RWPE1 (cell line): ENCODE measurements around the gene IL11RA.
A peak's percentile ranks its signal among the peaks of the same experiment; 100 is the strongest.

Experiments used
- CTCF ChIA-PET: fragments of 350-600 bp; sonication (Branson Sonifier 250); formaldehyde crosslinking; extraction: SDS; loops from one replicate; lab custom pipeline; 2021; lab: Yijun Ruan, JAX
- POLR2A ChIA-PET: fragments of 400-600 bp; formaldehyde crosslinking; extraction: SDS; loops from one replicate; lab custom pipeline; 2020; ENCODE audit warnings: antibody characterized with exemption; ENCODE audit not compliant: low non-redundant PET; lab: Yijun Ruan, JAX
- DNase-seq: peaks from one replicate; pipeline ENCODE4 v3.0.0; 2012; ENCODE audit warnings: low spot score
- H3K27ac ChIP-seq: fragments of 450-650 bp; 2 replicates; pipeline ENCODE4 v1.5.1; 2017
- CTCF ChIP-seq: fragments of 450-650 bp; conservative IDR thresholded peaks from 2 replicates; pipeline ENCODE4 v1.5.1; 2017; ENCODE audit warnings: low read depth, mild to moderate bottlenecking

Gene IL11RA

GRCh38 chr9:34650816-34651215 lies 1.2 kb upstream of the IL11RA start:
- CTCF ChIA-PET, result no interaction called here

DNA sequence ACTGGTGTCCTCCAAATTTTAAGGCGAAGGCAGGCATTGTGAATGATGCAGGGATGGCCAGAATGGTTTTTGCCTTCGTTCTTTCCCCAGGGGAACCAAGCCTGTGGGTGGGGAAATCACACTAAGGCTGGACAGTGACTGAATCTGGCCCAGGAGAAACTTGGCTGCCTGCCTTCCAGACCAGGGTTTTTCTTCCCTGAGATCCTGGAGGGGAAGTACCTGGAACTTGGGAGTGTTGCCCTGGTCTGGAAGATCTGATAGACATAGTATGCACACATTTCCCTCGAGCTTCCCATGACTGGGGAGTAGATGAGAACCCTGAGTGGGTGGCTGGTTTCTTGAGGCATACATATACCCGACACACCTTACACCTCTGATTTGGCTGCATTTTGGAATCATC lies 664 bp upstream of the IL11RA start:
- H3K27ac ChIP-seq, result peak overlapping the region; percentile 87
- TF ChIP-seq CTCF, result no peak
- ChIA-PET POLR2A (interaction anchor here (1.3 kb wide), 2 partner anchors 14 kb away, joined by 3 to 4 read pairs; no protein-coding TSS in a partner anchor), CTCF (interaction anchor here (0.7 kb wide), 1 partner anchor 17 kb away, joined by 3 read pairs; no protein-coding TSS in a partner anchor)
- no peak for DNase-seq

More at GRCh38 chr9:34650816-34651215, 1.2 kb upstream of the IL11RA start:
- no peak for DNase-seq
- POLR2A ChIA-PET, result interaction anchor here (0.6 to 1.3 kb wide), 3 partner anchors 14 kb away, joined by 3 to 4 read pairs (median 3); no protein-coding TSS in a partner anchor
- H3K27ac ChIP-seq, result peak overlapping the region; percentile 87
- no peak for TF ChIP-seq CTCF

DNA sequence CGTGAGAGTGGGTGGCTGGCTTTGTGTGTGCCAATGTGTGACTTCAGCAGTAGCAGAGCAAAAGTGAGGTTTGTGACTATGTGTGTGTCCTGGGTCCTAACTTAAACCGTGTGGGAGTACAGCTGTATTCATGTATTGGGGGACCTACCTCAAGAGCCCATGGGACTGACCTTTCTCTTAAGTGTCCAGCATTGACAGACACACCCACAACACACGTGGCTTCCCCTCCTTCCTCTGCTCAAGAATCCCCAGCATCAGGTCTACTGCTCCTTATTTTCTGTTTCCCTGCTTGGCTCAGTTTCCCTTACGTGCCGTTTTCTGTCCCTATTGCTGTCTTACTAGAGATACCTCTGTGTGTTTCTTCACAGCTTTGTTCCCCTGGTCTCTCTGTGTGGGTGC lies 616 bp downstream of the IL11RA start:
- TF ChIP-seq CTCF, result no peak
- peak overlapping the region; percentile 87 for H3K27ac ChIP-seq
- POLR2A ChIA-PET, result interaction anchor here (0.6 kb wide), 1 partner anchor 15 kb away, joined by 3 read pairs; no protein-coding TSS in a partner anchor
- no peak for DNase-seq
- CTCF ChIA-PET, result no interaction called here

GRCh38 chr9:34653151-34654072 lies 1.4 kb downstream of the IL11RA start:
- POLR2A ChIA-PET, result no interaction called here
- TF ChIP-seq CTCF, result no peak
- CTCF ChIA-PET, result interaction anchor here (0.6 to 0.9 kb wide), 2 partner anchors 8 to 50 kb away, joined by 4 read pairs; no protein-coding TSS in a partner anchor
- no peak for DNase-seq
- peak overlapping the region; percentile 87 for H3K27ac ChIP-seq

GRCh38 chr9:34654323-34655051 lies 2.5 kb downstream of the IL11RA start:
- H3K27ac ChIP-seq, result peak overlapping the region; percentile 87
- no peak for TF ChIP-seq CTCF
- POLR2A ChIA-PET, result no interaction called here
- CTCF ChIA-PET, result interaction anchor here (0.6 to 0.9 kb wide), 3 partner anchors 8 to 873 kb away, joined by 4 to 5 read pairs (median 5); partner anchors contain the start of gene GALT
- no peak for DNase-seq

- peak overlapping the region; percentile 87; the same call in 1 of the 2 replicates for H3K27ac ChIP-seq
- DNase-seq, result no peak
- ChIA-PET CTCF (interaction anchor here (0.6 to 0.9 kb wide), 2 partner anchors 108 to 244 kb away, joined by 5 to 10 read pairs; no protein-coding TSS in a partner anchor), POLR2A (no interaction called here)
- no peak for TF ChIP-seq CTCF
Observed at GRCh38 chr9:34655394-34655793, 3.4 kb downstream of the IL11RA start.
